H1 (cell line): Measurements from ENCODE around the gene SVEP1. TPM values are rescaled to one million over a fixed set of nuclear protein-coding genes. Genes with fewer than 3 reads are reported as not detected.

ENCODE experiments used
- CTCF ChIA-PET: fragments of 300-600 bp; sonication (Branson Sonifier 250); formaldehyde crosslinking; loops from one replicate; lab custom pipeline; 2021; ENCODE audit not compliant: partially characterized antibody; lab: Charles Lee
- POLR2A ChIA-PET: fragments of 300-600 bp; sonication (Branson Sonifier 250); formaldehyde crosslinking; loops from one replicate; lab custom pipeline; 2021; ENCODE audit warnings: inconsistent platforms; ENCODE audit not compliant: partially characterized antibody; lab: Charles Lee
- DNase-seq, 2 experiments: peaks; one replicate each; pipeline versions ENCODE4 v3.0.0 to v3.0.0-alpha.2; 2010 to 2022; ENCODE audit warnings: low spot score in 2 of 2, low read depth in 1 of 2, mixed read lengths in 1 of 2
- FAIRE-seq: peaks from 2 replicates; lab custom pipeline; 2011; peaks lifted over from hg19 to GRCh38; lab: Jason Lieb, UNC
- H2AFZ ChIP-seq: 2 replicates; pipeline ENCODE4 v1.8.1; 2012; ENCODE audit warnings: low read length, inconsistent platforms
- H2AK5ac ChIP-seq: 2 replicates; pipeline ENCODE4 v1.6.1; 2013; ENCODE audit warnings: low read depth, low read length
- H2BK120ac ChIP-seq: replicated peaks from 2 replicates; pipeline ENCODE3; 2013; ENCODE audit warnings: low read depth, low read length, inconsistent platforms
- H2BK12ac ChIP-seq: 2 replicates; pipeline ENCODE4 v1.6.1; 2013; ENCODE audit warnings: low read depth, low read length
- H2BK15ac ChIP-seq: 2 replicates; pipeline ENCODE4 v1.6.1; 2013; ENCODE audit warnings: low read length
- H2BK20ac ChIP-seq: 2 replicates; pipeline ENCODE4 v1.6.1; 2013; ENCODE audit warnings: low read length
- H2BK5ac ChIP-seq: 2 replicates; pipeline ENCODE4 v1.6.1; 2013; ENCODE audit warnings: low read depth, low read length
- H3K14ac ChIP-seq: 2 replicates; pipeline ENCODE4 v1.6.1; 2013; ENCODE audit warnings: inconsistent platforms; ENCODE audit not compliant: insufficient read length
- H3K18ac ChIP-seq: 2 replicates; pipeline ENCODE4 v1.6.1; 2013; ENCODE audit warnings: low read length; ENCODE audit errors: extremely low read depth
- H3K23ac ChIP-seq: 2 replicates; pipeline ENCODE4 v1.6.1; 2013; ENCODE audit warnings: inconsistent platforms; ENCODE audit not compliant: insufficient read length
- H3K23me2 ChIP-seq: 2 replicates; pipeline ENCODE4 v1.6.1; 2013; ENCODE audit warnings: low read depth, low read length
- H3K27ac ChIP-seq: 2 replicates; pipeline ENCODE4 v1.6.1; 2011; ENCODE audit warnings: low read depth, low read length, inconsistent platforms
- H3K27me3 ChIP-seq, 4 experiments: replicated peaks in 1 of 4; 1 replicate in 1 of 4; 2 replicates in 3 of 4; pipeline versions ENCODE4 v1.6.1 to v1.8.1; 2011 to 2013; ENCODE audit warnings: low read length in 3 of 4, mild to moderate bottlenecking in 3 of 4, inconsistent platforms in 2 of 4, mixed read lengths in 2 of 4, moderate library complexity in 1 of 4; ENCODE audit not compliant: control insufficient read depth in 3 of 4, insufficient read depth in 3 of 4; ENCODE audit errors: extremely low read depth in 1 of 4
- H3K36me3 ChIP-seq, 4 experiments: 2 replicates each; pipeline versions ENCODE4 v1.6.1 to v1.8.1; 2011 to 2013; ENCODE audit warnings: mild to moderate bottlenecking in 4 of 4, low read length in 3 of 4, moderate library complexity in 2 of 4, control low read depth in 1 of 4, inconsistent platforms in 1 of 4; ENCODE audit not compliant: insufficient read depth in 4 of 4, control insufficient read depth in 2 of 4
- H3K4ac ChIP-seq: replicated peaks from 2 replicates; pipeline ENCODE3; 2013; ENCODE audit warnings: low read length, low read depth, mixed read lengths, inconsistent platforms; ENCODE audit not compliant: insufficient read length
- H3K4me1 ChIP-seq, 4 experiments: replicated peaks in 1 of 4; 1 replicate in 1 of 4; 2 replicates in 3 of 4; pipeline versions ENCODE4 v1.6.1 to v1.8.1; 2011 to 2013; ENCODE audit warnings: low read length in 3 of 4, inconsistent platforms in 2 of 4, mixed read lengths in 1 of 4; ENCODE audit not compliant: insufficient read depth in 4 of 4, control insufficient read depth in 3 of 4
- H3K4me2 ChIP-seq, 2 experiments: 2 replicates each; pipeline versions ENCODE4 v1.6.1 to v1.8.1; 2011 to 2013; ENCODE audit warnings: low read depth in 2 of 2, low read length in 2 of 2, control low read depth in 1 of 2, inconsistent platforms in 1 of 2, mild to moderate bottlenecking in 1 of 2; ENCODE audit not compliant: insufficient read depth in 1 of 2
- H3K4me3 ChIP-seq, 4 experiments: fragments of 200-600, 300-600 bp in 1 of 4; sonication (generic), shearing (Covaris generic), sonication (Bioruptor Twin) in 1 of 4; 2 replicates each; pipeline versions ENCODE4 v1.5.1 to v1.8.1; 2011 to 2016; ENCODE audit warnings: low read length in 4 of 4, low read depth in 3 of 4, control low read depth in 2 of 4, inconsistent platforms in 2 of 4, mild to moderate bottlenecking in 2 of 4, mixed read lengths in 1 of 4, moderate library complexity in 1 of 4; ENCODE audit not compliant: insufficient read depth in 2 of 4; ENCODE audit errors: extremely low read depth in 1 of 4
- H3K56ac ChIP-seq: replicated peaks from 2 replicates; pipeline ENCODE3; 2013; ENCODE audit warnings: low read depth, mild to moderate bottlenecking, mixed read lengths, low read length, inconsistent platforms; ENCODE audit not compliant: insufficient read length
- H3K79me1 ChIP-seq: 2 replicates; pipeline ENCODE4 v1.6.1; 2013; ENCODE audit warnings: low read depth, low read length, control low read depth
- H3K79me2 ChIP-seq, 2 experiments: 2 replicates each; pipeline versions ENCODE4 v1.6.1 to v1.8.1; 2012 to 2013; ENCODE audit warnings: low read length in 2 of 2, mild to moderate bottlenecking in 2 of 2, inconsistent platforms in 1 of 2; ENCODE audit not compliant: insufficient read depth in 2 of 2, control insufficient read depth in 1 of 2
- H3K9ac ChIP-seq, 4 experiments: replicated peaks in 1 of 4; 1 replicate in 1 of 4; 2 replicates in 3 of 4; pipeline versions ENCODE4 v1.6.1 to v1.8.1; 2011 to 2013; ENCODE audit warnings: low read depth in 3 of 4, low read length in 3 of 4, control low read depth in 2 of 4, mild to moderate bottlenecking in 2 of 4, moderate library complexity in 2 of 4, inconsistent platforms in 1 of 4; ENCODE audit errors: extremely low read depth in 1 of 4
- H3K9me3 ChIP-seq, 2 experiments: 2 replicates each; pipeline versions ENCODE4 v1.6.1 to v1.8.1; 2012 to 2013; ENCODE audit warnings: mild to moderate bottlenecking in 2 of 2, moderate library complexity in 2 of 2, control low read depth in 1 of 2, inconsistent platforms in 1 of 2, low read depth in 1 of 2, low read length in 1 of 2, mixed read lengths in 1 of 2; ENCODE audit not compliant: insufficient read depth in 2 of 2
- H4K20me1 ChIP-seq, 2 experiments: replicated peaks in 1 of 2; 2 replicates each; pipeline versions ENCODE3 to v1.8.1; 2011 to 2013; ENCODE audit warnings: inconsistent platforms in 2 of 2, low read length in 2 of 2, mild to moderate bottlenecking in 1 of 2; ENCODE audit not compliant: insufficient read depth in 2 of 2, control insufficient read depth in 1 of 2
- H4K5ac ChIP-seq: 2 replicates; pipeline ENCODE4 v1.6.1; 2013; ENCODE audit warnings: low read length, low read depth, mixed read lengths, inconsistent platforms; ENCODE audit not compliant: insufficient read length
- H4K8ac ChIP-seq: 2 replicates; pipeline ENCODE4 v1.8.0; 2013; ENCODE audit warnings: mild to moderate bottlenecking, moderate library complexity, low read length, inconsistent platforms; ENCODE audit not compliant: insufficient read depth; ENCODE audit errors: extremely low read depth
- H4K91ac ChIP-seq: replicated peaks from 2 replicates; pipeline ENCODE3; 2013; ENCODE audit warnings: low read length, mixed read lengths, inconsistent platforms; ENCODE audit not compliant: insufficient read length
- CBX5 ChIP-seq: fragments of 300-800, 300-1000 bp; sonication (generic); IDR thresholded peaks from 2 replicates; pipeline ENCODE4 v1.7.1; 2016; ENCODE audit warnings: antibody characterized with exemption, low read length, low read depth
- E2F6 ChIP-seq: IDR thresholded peaks from 2 replicates; pipeline ENCODE4 v1.6.1; 2012; ENCODE audit warnings: inconsistent platforms
- EZH2 ChIP-seq: fragments of 200-600 bp; sonication (generic); IDR thresholded peaks from 2 replicates; pipeline ENCODE4 v1.7.1; 2012; ENCODE audit warnings: low read depth, mild to moderate bottlenecking, moderate library complexity, low read length, inconsistent platforms; ENCODE audit not compliant: severe bottlenecking
- HDAC6 ChIP-seq: IDR thresholded peaks from one replicate; pipeline ENCODE4 v1.7.1; 2012; ENCODE audit warnings: low read depth, mild to moderate bottlenecking, inconsistent platforms, low read length, moderate library complexity
- KDM4A ChIP-seq: IDR thresholded peaks from one replicate; pipeline ENCODE4 v1.7.1; 2012; ENCODE audit warnings: low read depth, mild to moderate bottlenecking, moderate library complexity, low read length, inconsistent platforms; ENCODE audit not compliant: severe bottlenecking
- KDM5A ChIP-seq: fragments of 200-600 bp; IDR thresholded peaks from 2 replicates; pipeline ENCODE4 v1.7.1; 2012; ENCODE audit warnings: mild to moderate bottlenecking, low read length, inconsistent platforms, mixed read lengths
- POLR2AphosphoS5 ChIP-seq: IDR thresholded peaks from 2 replicates; pipeline ENCODE4 v1.6.1; 2011; ENCODE audit warnings: low read depth, low read length
- POU5F1 ChIP-seq: IDR thresholded peaks from 2 replicates; pipeline ENCODE4 v1.6.1; 2011; ENCODE audit warnings: low read depth, mild to moderate bottlenecking, low read length, moderate library complexity
- RFX5 ChIP-seq: IDR thresholded peaks from 2 replicates; pipeline ENCODE4 v1.6.1; 2011; ENCODE audit warnings: low read depth, low read length, improper control_type of control experiment, borderline replicate concordance
- SIX5 ChIP-seq: IDR thresholded peaks from 2 replicates; pipeline ENCODE4 v1.6.1; 2011; ENCODE audit warnings: mild to moderate bottlenecking, low read depth, low read length
- SP1 ChIP-seq: IDR thresholded peaks from 2 replicates; pipeline ENCODE4 v1.6.1; 2011; ENCODE audit warnings: low read depth, low read length
- TCF12 ChIP-seq: IDR thresholded peaks from 2 replicates; pipeline ENCODE4 v1.6.1; 2011; ENCODE audit warnings: low read depth, mild to moderate bottlenecking, low read length
- TEAD4 ChIP-seq: IDR thresholded peaks from 2 replicates; pipeline ENCODE4 v1.6.1; 2012; ENCODE audit warnings: low read depth, low read length, inconsistent platforms, mixed read lengths
- WGBS, 2 experiments: shearing (Covaris generic) in 1 of 2; methylation state at CpG; one replicate each; pipeline versions ENCODE4 v1.1.6 to v1.1.7; 2013 to 2015; ENCODE audit warnings: low lambda C conversion rate in 2 of 2, mixed read lengths in 2 of 2, inconsistent platforms in 1 of 2, low coverage in 1 of 2, missing lambda C conversion rate in 1 of 2; ENCODE audit not compliant: insufficient replicate concordance in 2 of 2, insufficient coverage in 1 of 2, insufficient read length in 1 of 2; ENCODE audit errors: extremely low coverage in 1 of 2, missing lambda C conversion rate in 1 of 2; 5-methylcytosine and 5-hydroxymethylcytosine counted together
- polyA plus RNA-seq, 7 experiments: library from polyadenylated mRNA; depleted of rRNA in 3 of 7; stranded (reverse) in 5 of 7; unstranded in 2 of 7; fragments of >200 nt in 5 of 7; fragments of 200-250 nt in 2 of 7; gene quantifications; 1 replicate in 5 of 7; 2 replicates in 1 of 7; 4 replicates in 1 of 7; pipeline versions ENCODE4 v1.2.1 to v1.2.3, GENCODE V29; 2011 to 2013; ENCODE audit warnings: missing spikeins in 2 of 7, mixed read lengths in 2 of 7
- total RNA-seq: library from RNA; stranded (reverse); fragmentation: NEBNext Ultra II Directional; extraction: Animal tissue kit (Norgen Biotek cat#: 25700); gene quantifications from 2 replicates; pipeline ENCODE4 v1.2.1, GENCODE V29; 2021

The SVEP1 gene
- total and polyA plus RNA-seq, 2 of the 8 experiments (the other 6 are each of a cell fraction or from before 2014, with no cell fraction given): 0.11 to 0.37 TPM

DNA sequence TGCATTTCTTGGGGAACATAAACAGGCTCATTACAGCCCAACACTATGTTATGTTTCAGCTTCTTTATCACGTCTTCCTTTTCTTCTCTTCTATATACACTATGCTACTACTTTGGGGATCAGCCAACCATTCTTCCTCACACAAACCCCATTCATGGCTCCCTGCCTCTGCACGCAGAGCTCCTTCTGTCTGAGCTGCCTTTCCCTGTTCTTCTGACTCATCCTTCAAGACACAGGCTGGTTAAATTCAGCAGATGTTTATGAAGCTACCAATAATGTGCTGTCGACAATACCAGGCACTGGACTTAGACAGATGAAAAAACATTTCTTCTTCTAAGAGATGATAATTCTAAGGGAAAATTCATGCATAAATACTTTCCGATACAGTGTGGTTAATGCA lies 139.4 kb downstream of the SVEP1 start:
- H2BK12ac ChIP-seq: no peak overlapping the region
- CTCF ChIA-PET: interaction anchor here (1.1 to 2.3 kb wide), 2 partner anchors 11 to 257 kb away, joined by 3 to 5 read pairs; no protein-coding TSS in a partner anchor
- H3K4me2 ChIP-seq: no peak overlapping the region
- no peaks in the 10 kb centered on the region; the same call in 1 of the 2 replicates for H3K79me1 ChIP-seq
- H2BK20ac ChIP-seq: no peak overlapping the region
- no peak overlapping the region for H3K18ac ChIP-seq
- H4K8ac ChIP-seq: no peak overlapping the region
- H3K79me2 ChIP-seq: no peaks in the 10 kb centered on the region
- H4K20me1 ChIP-seq: no peaks in the 10 kb centered on the region
- no peak overlapping the region for H3K56ac ChIP-seq
- H3K9ac ChIP-seq: no peak overlapping the region
- no peak overlapping the region for H3K27ac ChIP-seq
- no peak overlapping the region for H2BK5ac ChIP-seq
- H2AFZ ChIP-seq: no peak overlapping the region
- no peaks in the 10 kb centered on the region for H3K36me3 ChIP-seq
- no peaks in the 10 kb centered on the region for H3K27me3 ChIP-seq
- no peak overlapping the region for H3K23ac ChIP-seq
- no peak overlapping the region for H3K14ac ChIP-seq
- H3K4ac ChIP-seq: no peak overlapping the region
- POLR2A ChIA-PET: no interaction called here
- WGBS, 2 experiments: 80% methylated on average over 4 of the region's 4 CpGs; no CpG with 5 or more reads in 1 of the 2 experiments
- H3K9me3 ChIP-seq: no peaks in the 10 kb centered on the region
- H3K23me2 ChIP-seq: no peaks in the 10 kb centered on the region
- H4K91ac ChIP-seq: no peak overlapping the region
- no peak overlapping the region for H3K4me3 ChIP-seq
- no peak overlapping the region for H2BK15ac ChIP-seq
- no peak for FAIRE-seq
- no peak overlapping the region for H2AK5ac ChIP-seq
- H3K4me1 ChIP-seq: no peaks in the 10 kb centered on the region
- no peak overlapping the region for H2BK120ac ChIP-seq
- no peak for DNase-seq
- H4K5ac ChIP-seq: no peak overlapping the region
- TF ChIP-seq EZH2 (no peak), HDAC6 (no peak), TCF12 (no peak), SIX5 (no peak), SP1 (no peak), POU5F1 (no peak), CBX5 (no peak), E2F6 (no peak), POLR2AphosphoS5 (no peak), RFX5 (no peak), KDM4A (no peak), TEAD4 (no peak), KDM5A (no peak)
